Osteoblast (primary cell): Measurements from ENCODE around the gene NPAS1. TPM values are rescaled to one million over a fixed set of nuclear protein-coding genes. Genes with fewer than 3 reads are reported as not detected.
A peak's percentile ranks its signal among the peaks of the same experiment; 100 is the strongest.
"Not testable (repeated sequence)": the region's sequence is repeated elsewhere in the genome, so short reads cannot be mapped to it uniquely, and the experiment has no call there.

ENCODE experiments used
- DNase-seq: peaks from one replicate; pipeline ENCODE4 v3.0.0; 2011; ENCODE audit warnings: low spot score, mixed read lengths; ENCODE audit not compliant: insufficient read length; ENCODE audit errors: missing footprints
- H2AFZ ChIP-seq: 2 replicates; pipeline ENCODE4 v1.6.0; 2011; ENCODE audit warnings: mild to moderate bottlenecking, low read length
- H3K27ac ChIP-seq: 2 replicates; pipeline ENCODE4 v1.5.1; 2011; ENCODE audit warnings: mild to moderate bottlenecking, low read depth, low read length, moderate library complexity
- H3K27me3 ChIP-seq: 2 replicates; pipeline ENCODE4 v1.6.0; 2012; ENCODE audit warnings: mild to moderate bottlenecking, control low read depth, inconsistent platforms, low read length, moderate library complexity; ENCODE audit not compliant: insufficient read depth
- H3K36me3 ChIP-seq: 2 replicates; pipeline ENCODE4 v1.5.1; 2011; ENCODE audit warnings: mild to moderate bottlenecking, low read length, control low read depth, moderate library complexity; ENCODE audit not compliant: insufficient read depth
- H3K4me1 ChIP-seq: 2 replicates; pipeline ENCODE4 v1.5.1; 2011; ENCODE audit warnings: mild to moderate bottlenecking, low read length, control low read depth, moderate library complexity; ENCODE audit not compliant: insufficient read depth
- H3K4me2 ChIP-seq: 2 replicates; pipeline ENCODE4 v1.6.0; 2011; ENCODE audit warnings: mild to moderate bottlenecking, low read length; ENCODE audit not compliant: insufficient read depth
- H3K4me3 ChIP-seq: fragments of 200-600 bp; sonication (generic); 3 replicates; pipeline ENCODE4 v1.5.1; 2012; ENCODE audit warnings: mild to moderate bottlenecking, low read length, inconsistent platforms; ENCODE audit not compliant: insufficient read depth
- H3K79me2 ChIP-seq: 2 replicates; pipeline ENCODE4 v1.6.0; 2012; ENCODE audit warnings: mild to moderate bottlenecking, low read length, control low read depth, inconsistent platforms; ENCODE audit not compliant: insufficient read depth
- H3K9me3 ChIP-seq: 2 replicates; pipeline ENCODE4 v1.5.1; 2011; ENCODE audit warnings: low read depth, low read length, control low read depth
- H4K20me1 ChIP-seq: 2 replicates; pipeline ENCODE4 v1.6.0; 2012; ENCODE audit warnings: mild to moderate bottlenecking, low read length, control low read depth; ENCODE audit not compliant: insufficient read depth
- CTCF ChIP-seq: IDR thresholded peaks from 2 replicates; pipeline ENCODE4 v1.5.1; 2011; ENCODE audit warnings: mild to moderate bottlenecking, low read depth, low read length, moderate library complexity; ENCODE audit errors: extremely low read depth
- total RNA-seq: library from RNA; depleted of rRNA; stranded (reverse); fragments of >200 nt; gene quantifications from 2 replicates; pipeline ENCODE4 v1.2.3, GENCODE V29; 2012

The NPAS1 gene
- total RNA-seq, 1 donor: 0.72 TPM

- H2AFZ ChIP-seq: no peak overlapping the region
These were observed 15.8 kb upstream of the NPAS1 start for GRCh38 chr19:47003611-47004465.

GRCh38 chr19:47005164-47005641 lies 14.4 kb upstream of the NPAS1 start:
- Histone ChIP-seq H3K4me2 (no peak overlapping the region), H2AFZ (no peak overlapping the region), H3K79me2 (no peaks in the 10 kb centered on the region), H3K27me3 (no peaks in the 10 kb centered on the region), H3K4me1 (no peaks in the 10 kb centered on the region), H3K36me3 (peaks cover 10% of the 10 kb centered on the region), H4K20me1 (peaks cover 13% of the 10 kb centered on the region), H3K27ac (no peak overlapping the region), H3K4me3 (no peak overlapping the region), H3K9me3 (no peaks in the 10 kb centered on the region)
- TF ChIP-seq CTCF: no peak
- peak; percentile 81 for DNase-seq

More at GRCh38 chr19:47003611-47004465, 15.8 kb upstream of the NPAS1 start:
- DNase-seq: peak; percentile 89
- Histone ChIP-seq H3K4me2 (peak overlapping the region; percentile 26), H3K9me3 (no peaks in the 10 kb centered on the region), H4K20me1 (peaks cover 13% of the 10 kb centered on the region), H3K4me1 (no peaks in the 10 kb centered on the region), H3K79me2 (no peaks in the 10 kb centered on the region), H3K27me3 (no peaks in the 10 kb centered on the region), H3K36me3 (peaks cover 24% of the 10 kb centered on the region), H3K4me3 (peak overlapping the region; percentile 26), H3K27ac (no peak overlapping the region)
- TF ChIP-seq CTCF: no peak

GRCh38 chr19:47005873-47006272 lies 13.8 kb upstream of the NPAS1 start:
- H3K27ac ChIP-seq: no peak overlapping the region
- H4K20me1 ChIP-seq: peaks cover 13% of the 10 kb centered on the region
- peaks cover 5% of the 10 kb centered on the region for H3K36me3 ChIP-seq
- H3K4me1 ChIP-seq: no peaks in the 10 kb centered on the region
- TF ChIP-seq CTCF: no peak
- no peak overlapping the region for H3K4me3 ChIP-seq
- no peaks in the 10 kb centered on the region for H3K9me3 ChIP-seq
- no peaks in the 10 kb centered on the region for H3K79me2 ChIP-seq
- no peak overlapping the region for H2AFZ ChIP-seq
- H3K4me2 ChIP-seq: no peak overlapping the region
- H3K27me3 ChIP-seq: no peaks in the 10 kb centered on the region
- peak; percentile 90 for DNase-seq

GRCh38 chr19:47006496-47006895 lies 13.1 kb upstream of the NPAS1 start:
- Histone ChIP-seq H3K36me3 (no peaks in the 10 kb centered on the region), H3K4me3 (no peak overlapping the region), H3K27ac (no peak overlapping the region), H3K4me1 (no peaks in the 10 kb centered on the region), H4K20me1 (peaks cover 13% of the 10 kb centered on the region), H3K27me3 (no peaks in the 10 kb centered on the region), H3K4me2 (no peak overlapping the region), H2AFZ (no peak overlapping the region), H3K9me3 (no peaks in the 10 kb centered on the region), H3K79me2 (no peaks in the 10 kb centered on the region)
- peak; percentile 60 for DNase-seq
- no peak for TF ChIP-seq CTCF

DNA sequence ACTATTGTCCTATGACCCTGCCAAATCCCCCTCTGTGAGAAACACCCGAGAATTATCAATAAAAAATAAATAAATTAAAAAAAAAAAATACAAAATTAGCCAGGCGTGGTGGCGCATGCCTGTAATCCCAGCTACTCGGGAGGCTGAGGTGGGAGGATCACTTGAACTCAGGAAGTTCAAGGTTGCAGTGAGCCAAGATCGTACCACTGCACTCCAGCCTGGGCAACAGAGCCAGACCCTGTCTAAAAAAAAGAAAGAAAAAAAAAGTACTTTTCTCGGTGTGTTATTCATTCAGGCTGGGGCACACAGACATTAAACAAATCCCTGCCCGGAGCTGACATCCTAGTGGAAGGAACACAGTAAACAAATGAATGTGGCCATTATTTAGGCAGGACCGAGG lies 9.1 kb upstream of the NPAS1 start:
- H3K27me3 ChIP-seq, H3K4me2 ChIP-seq, H4K20me1 ChIP-seq, H3K9me3 ChIP-seq, H3K4me3 ChIP-seq, H3K4me1 ChIP-seq, DNase-seq, H3K27ac ChIP-seq, H3K36me3 ChIP-seq, H3K79me2 ChIP-seq, H2AFZ ChIP-seq: not testable (repeated sequence)
